Globus pallidus (tissue), 1 donor: Measurements from ENCODE around the gene CCNB2.
"Not testable (repeated sequence)": the region's sequence is repeated elsewhere in the genome, so short reads cannot be mapped to it uniquely, and the experiment has no call there.

Experiments used
- DNase-seq: peaks from one replicate; pipeline ENCODE4 v3.0.0-alpha.2; 2015; ENCODE audit warnings: low spot score

CCNB2 gene

GRCh38 chr15:59104912-59105732 is at the start of gene CCNB2:
Gene CCNB2 (plus strand): TSS chr15:59105146. CDS start chr15:59105269, 123 bp downstream.
- peak; percentile 88 for DNase-seq

DNA sequence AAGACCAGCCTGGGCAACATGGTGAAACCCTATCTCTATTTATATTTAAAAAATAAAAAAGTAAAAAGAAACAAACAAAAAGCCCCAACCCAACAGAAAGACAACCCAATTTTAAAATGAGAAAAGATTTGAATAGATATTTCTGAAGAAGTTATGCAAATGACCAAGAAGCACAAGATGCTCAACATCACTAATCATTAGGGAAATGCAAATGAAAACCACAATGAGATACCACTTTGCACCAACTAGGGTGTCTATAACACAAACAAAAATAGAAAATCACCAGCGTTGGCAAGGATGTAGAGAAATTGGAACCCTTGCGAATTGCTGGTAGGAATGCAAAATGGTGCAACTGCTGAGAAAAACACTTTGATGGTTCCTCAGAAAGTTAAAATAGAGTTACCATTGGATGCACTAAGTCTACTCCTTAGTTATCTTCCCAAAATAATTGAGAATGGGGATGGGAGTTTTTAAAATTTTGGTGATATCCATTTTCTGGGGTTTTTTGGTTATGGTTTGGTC is 45.8 kb upstream of the CCNB2 start:
- no peak for DNase-seq

DNA sequence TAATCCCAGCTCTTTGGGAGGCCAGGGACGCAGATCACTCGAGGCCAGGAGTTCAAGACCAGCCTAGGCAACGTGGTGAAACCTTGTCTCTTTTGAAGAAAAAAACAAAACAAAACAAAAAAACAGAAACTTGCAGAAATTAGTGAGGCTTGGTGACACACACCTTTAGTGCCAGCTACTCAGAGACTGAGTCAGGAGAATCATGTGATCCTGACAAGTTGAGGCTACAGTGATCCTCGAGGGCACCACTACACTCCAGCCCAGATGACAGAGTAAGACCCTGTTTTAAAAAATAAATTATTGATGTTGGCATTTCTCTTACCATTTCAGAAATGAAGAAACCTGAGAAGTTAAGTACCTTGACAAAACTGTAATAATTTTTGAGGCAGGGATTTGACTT is 44.6 kb upstream of the CCNB2 start:
- DNase-seq = no peak

- DNase-seq = no peak
These were observed 41.9 kb upstream of the CCNB2 start for GRCh38 chr15:59063042-59063441.

GRCh38 chr15:59069430-59069829 is 35.5 kb upstream of the CCNB2 start:
- DNase-seq = no peak

DNA sequence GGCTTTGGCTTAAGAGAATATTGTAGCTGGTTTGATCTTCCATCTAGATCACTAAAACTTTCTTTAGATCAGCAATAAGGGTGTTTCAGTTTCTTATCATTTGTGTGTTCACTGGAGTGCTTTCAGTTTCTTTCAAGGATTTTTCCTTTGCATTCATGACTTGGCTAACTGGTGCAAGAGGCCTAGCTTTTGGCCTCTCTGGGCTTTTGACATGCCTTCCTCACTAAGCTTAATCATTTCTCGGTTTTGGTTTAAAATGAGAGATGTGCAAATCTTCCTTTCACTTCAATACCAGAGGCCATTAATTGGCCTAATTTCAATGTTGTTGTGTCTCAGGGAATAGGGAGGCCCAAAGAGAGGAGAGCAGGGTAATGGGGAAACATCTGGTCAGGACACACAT is 30.3 kb upstream of the CCNB2 start:
- DNase-seq = no peak

- no peak for DNase-seq
These were observed 17.2 kb upstream of the CCNB2 start for GRCh38 chr15:59087731-59088130.

GRCh38 chr15:59094077-59094476 is 10.9 kb upstream of the CCNB2 start:
- no peak for DNase-seq

DNA sequence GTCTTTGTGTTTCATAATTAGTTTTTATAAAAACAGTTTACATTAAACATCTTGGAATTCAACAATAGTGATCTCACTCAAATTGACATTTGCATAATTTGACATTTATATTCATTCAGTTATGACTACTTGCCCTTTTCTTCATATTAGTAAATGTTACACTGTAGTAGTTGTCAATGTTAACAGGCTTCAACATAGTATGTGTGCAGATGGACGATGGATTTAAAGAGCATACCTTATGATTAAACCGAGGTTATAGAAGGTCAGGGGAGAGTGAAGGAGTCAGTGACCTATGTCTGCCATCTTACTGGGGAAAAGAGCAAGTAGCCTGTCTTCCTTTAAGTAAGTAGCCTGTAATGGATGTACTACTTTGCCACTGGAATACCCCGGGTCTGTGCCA is 8.5 kb upstream of the CCNB2 start:
- DNase-seq = no peak

GRCh38 chr15:59099162-59099685 is 5.7 kb upstream of the CCNB2 start:
- DNase-seq = no peak

DNA sequence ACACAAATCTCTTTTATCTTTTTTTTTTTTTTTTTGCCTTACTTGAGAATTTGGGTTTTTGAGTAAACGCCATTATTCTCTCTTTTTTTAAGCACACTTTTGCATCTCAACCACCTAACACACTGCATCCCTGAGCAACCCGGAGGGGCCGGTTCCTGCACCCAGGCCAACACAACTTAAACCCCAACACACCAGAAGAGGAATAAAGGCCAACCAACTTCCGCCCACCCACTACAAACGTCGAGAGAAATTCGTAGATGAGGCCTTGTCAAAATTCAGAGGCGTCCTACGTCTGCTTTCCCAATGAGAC is 389 bp upstream of the CCNB2 start:
- DNase-seq = no peak

- DNase-seq = no peak
These were observed 908 bp downstream of the CCNB2 start for GRCh38 chr15:59105854-59106253.

DNA sequence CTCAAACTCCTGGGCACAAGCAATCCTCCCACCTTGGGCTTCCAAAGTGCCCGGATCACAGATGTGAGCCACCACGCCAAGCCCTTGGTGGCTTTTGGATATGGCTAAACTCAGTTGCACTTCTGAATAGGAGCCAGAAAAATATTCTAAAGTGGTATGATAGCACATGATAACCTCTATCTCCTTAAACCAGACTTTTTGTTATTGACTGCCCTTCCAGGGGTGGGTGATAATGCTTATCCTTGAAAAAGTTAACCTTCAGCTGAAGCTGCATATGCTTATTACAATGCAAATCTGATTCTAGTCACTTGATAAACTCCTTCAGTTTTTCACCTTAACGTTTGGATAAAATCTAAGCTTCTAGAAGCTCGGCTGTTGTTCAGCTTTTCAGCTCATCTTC is 6.3 kb downstream of the CCNB2 start:
- no peak for DNase-seq

- DNase-seq = no peak
These were observed 10.1 kb downstream of the CCNB2 start for GRCh38 chr15:59115047-59115446.

DNA sequence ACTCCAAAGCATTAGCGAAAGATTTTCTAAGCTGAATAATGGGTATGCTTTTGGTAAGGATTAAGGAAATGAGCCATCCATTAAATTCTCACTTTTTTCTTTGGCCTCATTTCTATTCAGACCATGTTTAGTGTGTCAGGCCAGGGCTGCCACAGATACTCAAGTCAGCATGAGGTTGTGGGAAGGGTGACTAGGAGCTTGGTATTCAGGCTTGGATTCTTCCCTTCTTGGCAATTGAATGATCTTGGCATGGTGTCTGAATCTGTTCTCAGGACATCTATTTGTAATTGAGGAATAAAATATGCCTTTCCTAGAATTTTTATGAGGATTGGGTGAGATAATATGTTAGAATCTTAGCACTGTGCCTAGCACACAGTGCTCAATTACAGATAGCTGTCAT is 11.2 kb downstream of the CCNB2 start:
- no peak for DNase-seq

- DNase-seq = no peak
These were observed 11.8 kb downstream of the CCNB2 start for GRCh38 chr15:59116771-59117170.

DNA sequence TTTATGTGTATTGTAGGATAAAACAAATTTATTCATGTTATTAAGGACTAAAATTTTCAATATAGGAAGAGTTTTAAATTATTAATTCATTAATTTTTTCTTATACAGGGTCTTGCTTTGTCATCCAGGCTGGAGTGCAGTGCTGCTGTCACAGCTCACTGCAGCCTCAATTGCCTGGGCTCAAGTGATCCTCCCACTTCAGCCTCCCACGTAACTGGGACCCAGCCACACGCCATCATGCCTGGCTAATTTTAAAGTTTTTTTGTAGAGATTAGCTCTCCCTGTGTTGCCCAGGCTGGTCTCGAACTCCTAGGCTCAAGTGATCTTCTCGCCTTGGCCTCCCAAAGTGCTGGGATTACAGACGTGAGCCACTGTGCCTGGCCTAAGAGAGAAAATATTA is 14.7 kb downstream of the CCNB2 start:
- DNase-seq = no peak

DNA sequence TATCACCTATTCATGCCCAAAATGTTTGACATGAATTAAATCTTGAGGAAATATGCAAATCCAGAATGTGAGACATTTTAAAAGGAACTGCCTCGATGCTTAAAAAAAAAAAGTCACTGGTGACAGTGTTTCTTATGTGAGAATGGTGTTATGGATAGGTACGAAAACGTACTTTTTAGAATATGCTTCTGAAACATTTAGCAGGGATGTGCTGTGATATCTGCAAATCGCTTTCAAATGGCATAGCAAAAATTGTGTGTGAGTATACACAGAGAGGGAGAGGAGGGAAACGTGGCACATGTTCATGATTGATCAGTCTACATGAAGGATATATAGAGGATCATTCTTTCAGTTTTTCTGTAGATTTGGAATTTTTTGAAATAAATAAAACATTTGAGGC is 16.0 kb downstream of the CCNB2 start:
- no peak for DNase-seq

- no peak for DNase-seq
These were observed 19.3 kb downstream of the CCNB2 start for GRCh38 chr15:59124261-59124660.

DNA sequence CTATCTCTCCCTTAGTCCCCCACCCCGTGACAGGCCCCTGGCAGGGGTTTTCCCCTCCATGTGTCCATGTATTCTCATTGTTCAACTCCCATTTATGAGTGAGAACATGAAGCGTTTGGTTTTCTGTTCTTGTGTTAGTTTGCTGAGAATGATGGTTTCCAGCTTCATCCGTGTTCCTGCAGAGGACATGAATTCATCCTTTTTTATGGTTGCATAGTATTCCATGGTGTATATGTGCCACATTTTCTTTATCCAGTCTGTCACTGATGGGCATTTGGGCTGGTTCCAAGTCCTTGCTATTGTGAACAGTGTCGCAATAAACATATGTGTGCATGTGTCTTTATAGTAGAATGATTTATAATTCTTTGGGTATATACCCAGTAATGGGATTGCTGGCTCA is 20.7 kb downstream of the CCNB2 start:
- DNase-seq = not testable (repeated sequence)

GRCh38 chr15:59127255-59127654 is 22.3 kb downstream of the CCNB2 start:
- DNase-seq = not testable (repeated sequence)

- no peak for DNase-seq
These were observed 26.5 kb downstream of the CCNB2 start for GRCh38 chr15:59131456-59131855.

DNA sequence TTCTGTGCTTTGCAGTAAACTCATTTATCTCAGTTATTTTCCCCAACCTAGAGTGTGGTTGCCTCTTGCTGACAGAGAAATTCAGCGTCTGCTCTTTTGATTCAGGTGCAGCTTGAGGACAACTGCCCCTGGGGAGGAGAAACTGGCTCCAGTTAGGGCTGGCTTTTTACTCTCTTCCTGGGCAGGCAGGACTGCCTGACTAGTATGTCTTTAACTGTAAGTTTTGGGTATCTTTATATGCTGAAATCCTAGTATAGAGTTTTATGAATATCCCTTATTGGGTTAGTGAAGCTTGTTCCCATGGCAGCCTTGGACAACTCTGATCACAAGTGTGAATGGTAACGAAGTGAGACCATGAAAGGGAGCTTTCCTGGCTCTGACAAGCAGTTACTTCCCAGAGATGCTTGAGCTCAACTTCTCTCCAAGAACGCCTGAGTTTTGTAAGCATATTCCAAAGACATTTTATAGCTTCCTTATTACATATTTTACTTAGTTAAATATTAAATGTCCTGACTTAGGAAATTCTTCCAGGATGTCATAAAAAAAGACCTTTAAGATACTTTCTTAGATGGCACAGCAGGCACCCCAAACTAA is 27.1 kb downstream of the CCNB2 start:
- no peak for DNase-seq
